HepG2 (cell line): Measurements from ENCODE around the gene PLA2G4F.

Experiments used
- BHLHE40 ChIP-seq: IDR thresholded peaks from 2 replicates; pipeline ENCODE4 v1.6.1; 2011; ENCODE audit warnings: low read length, improper control_type of control experiment
- CREM ChIP-seq, 2 experiments: sonication (generic) in 1 of 2; formaldehyde crosslinking in 1 of 2; IDR thresholded peaks; 2 replicates each; pipeline versions ENCODE4 v1.4.0 to v1.6.1; 2016 to 2020; ENCODE audit warnings: antibody characterized with exemption in 1 of 2, mild to moderate bottlenecking in 1 of 2, missing genetic modification reagents in 1 of 2
- EEA1 ChIP-seq: sonication (generic); formaldehyde crosslinking; IDR thresholded peaks from 2 replicates; pipeline ENCODE4 v1.5.1; 2020; ENCODE audit warnings: mild to moderate bottlenecking, missing genetic modification reagents, borderline replicate concordance
- PCBP1 ChIP-seq: fragments of 200-400 bp; formaldehyde crosslinking; IDR thresholded peaks from 2 replicates; pipeline ENCODE4 v1.6.1; 2017; ENCODE audit warnings: mild to moderate bottlenecking, low read depth, low read length, borderline replicate concordance
- XBP1 ChIP-seq: sonication (generic); formaldehyde crosslinking; IDR thresholded peaks from 2 replicates; pipeline ENCODE4 v1.5.0; 2020; ENCODE audit warnings: missing genetic modification reagents
- XRCC5 ChIP-seq: fragments of 200-400 bp; formaldehyde crosslinking; optimal IDR thresholded peaks from 2 replicates; pipeline ENCODE3; 2017; ENCODE audit warnings: mild to moderate bottlenecking, low read length
- ZNF121 ChIP-seq: sonication (generic); formaldehyde crosslinking; IDR thresholded peaks from 2 replicates; pipeline ENCODE4 v1.5.0; 2020; ENCODE audit warnings: mild to moderate bottlenecking, missing genetic modification reagents
- ZNF501 ChIP-seq: sonication (generic); formaldehyde crosslinking; IDR thresholded peaks from 2 replicates; pipeline ENCODE4 v1.5.1; 2020; ENCODE audit warnings: mild to moderate bottlenecking, moderate library complexity, missing genetic modification reagents
- TF ChIP-seq, protein P1 (sequence below): conservative IDR thresholded peaks from 2 replicates; pipeline ENCODE4 v1.6.1; 2018; ENCODE audit warnings: missing genetic modification reagents
- TF ChIP-seq, protein P2 (sequence below): sonication (generic); formaldehyde crosslinking; conservative IDR thresholded peaks from 2 replicates; pipeline ENCODE4 v1.5.0; 2020; ENCODE audit warnings: missing genetic modification reagents
- TF ChIP-seq, protein P3 (sequence below): sonication (generic); formaldehyde crosslinking; IDR thresholded peaks from 2 replicates; pipeline ENCODE4 v1.5.0; 2020; ENCODE audit warnings: mild to moderate bottlenecking, missing genetic modification reagents, moderate library complexity

DNA sequence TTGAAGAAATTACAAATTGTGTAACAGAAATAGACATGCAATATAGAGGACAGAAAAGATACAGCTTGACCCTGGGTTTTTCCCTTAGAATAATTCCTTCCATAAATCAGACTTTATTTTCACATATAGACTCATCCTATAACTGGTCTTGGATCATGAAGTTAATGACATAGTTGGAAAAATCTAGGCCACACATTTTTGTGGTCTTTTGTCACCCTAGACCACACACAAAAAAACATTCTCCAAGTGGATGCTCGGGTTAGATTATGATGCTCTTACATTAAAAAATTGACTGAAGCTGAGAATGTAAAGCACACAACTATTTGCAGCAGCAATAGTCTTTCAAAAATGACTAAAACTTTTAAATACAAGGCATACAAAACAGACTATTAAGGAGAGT, 54.6 kb downstream of the PLA2G4F start:
- TF ChIP-seq XRCC5 (no peak), BHLHE40 (no peak), CREM (IDR thresholded peaks at IDR 0.05) (no peak), CREM (CRISPR knock-in tag; IDR thresholded peaks at IDR 0.05) (no peak), ZNF121 (CRISPR knock-in tag) (no peak), EEA1 (no peak), ZNF501 (CRISPR knock-in tag) (no peak), PCBP1 (no peak), XBP1 (CRISPR knock-in tag) (no peak)
- TF ChIP-seq, protein P1, sequence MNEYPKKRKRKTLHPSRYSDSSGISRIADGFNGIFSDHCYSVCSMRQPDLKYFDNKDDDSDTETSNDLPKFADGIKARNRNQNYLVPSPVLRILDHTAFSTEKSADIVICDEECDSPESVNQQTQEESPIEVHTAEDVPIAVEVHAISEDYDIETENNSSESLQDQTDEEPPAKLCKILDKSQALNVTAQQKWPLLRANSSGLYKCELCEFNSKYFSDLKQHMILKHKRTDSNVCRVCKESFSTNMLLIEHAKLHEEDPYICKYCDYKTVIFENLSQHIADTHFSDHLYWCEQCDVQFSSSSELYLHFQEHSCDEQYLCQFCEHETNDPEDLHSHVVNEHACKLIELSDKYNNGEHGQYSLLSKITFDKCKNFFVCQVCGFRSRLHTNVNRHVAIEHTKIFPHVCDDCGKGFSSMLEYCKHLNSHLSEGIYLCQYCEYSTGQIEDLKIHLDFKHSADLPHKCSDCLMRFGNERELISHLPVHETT, result no peak
- TF ChIP-seq, protein P2, sequence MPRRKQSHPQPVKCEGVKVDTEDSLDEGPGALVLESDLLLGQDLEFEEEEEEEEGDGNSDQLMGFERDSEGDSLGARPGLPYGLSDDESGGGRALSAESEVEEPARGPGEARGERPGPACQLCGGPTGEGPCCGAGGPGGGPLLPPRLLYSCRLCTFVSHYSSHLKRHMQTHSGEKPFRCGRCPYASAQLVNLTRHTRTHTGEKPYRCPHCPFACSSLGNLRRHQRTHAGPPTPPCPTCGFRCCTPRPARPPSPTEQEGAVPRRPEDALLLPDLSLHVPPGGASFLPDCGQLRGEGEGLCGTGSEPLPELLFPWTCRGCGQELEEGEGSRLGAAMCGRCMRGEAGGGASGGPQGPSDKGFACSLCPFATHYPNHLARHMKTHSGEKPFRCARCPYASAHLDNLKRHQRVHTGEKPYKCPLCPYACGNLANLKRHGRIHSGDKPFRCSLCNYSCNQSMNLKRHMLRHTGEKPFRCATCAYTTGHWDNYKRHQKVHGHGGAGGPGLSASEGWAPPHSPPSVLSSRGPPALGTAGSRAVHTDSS (CRISPR knock-in tag), result no peak
- TF ChIP-seq, protein P3, sequence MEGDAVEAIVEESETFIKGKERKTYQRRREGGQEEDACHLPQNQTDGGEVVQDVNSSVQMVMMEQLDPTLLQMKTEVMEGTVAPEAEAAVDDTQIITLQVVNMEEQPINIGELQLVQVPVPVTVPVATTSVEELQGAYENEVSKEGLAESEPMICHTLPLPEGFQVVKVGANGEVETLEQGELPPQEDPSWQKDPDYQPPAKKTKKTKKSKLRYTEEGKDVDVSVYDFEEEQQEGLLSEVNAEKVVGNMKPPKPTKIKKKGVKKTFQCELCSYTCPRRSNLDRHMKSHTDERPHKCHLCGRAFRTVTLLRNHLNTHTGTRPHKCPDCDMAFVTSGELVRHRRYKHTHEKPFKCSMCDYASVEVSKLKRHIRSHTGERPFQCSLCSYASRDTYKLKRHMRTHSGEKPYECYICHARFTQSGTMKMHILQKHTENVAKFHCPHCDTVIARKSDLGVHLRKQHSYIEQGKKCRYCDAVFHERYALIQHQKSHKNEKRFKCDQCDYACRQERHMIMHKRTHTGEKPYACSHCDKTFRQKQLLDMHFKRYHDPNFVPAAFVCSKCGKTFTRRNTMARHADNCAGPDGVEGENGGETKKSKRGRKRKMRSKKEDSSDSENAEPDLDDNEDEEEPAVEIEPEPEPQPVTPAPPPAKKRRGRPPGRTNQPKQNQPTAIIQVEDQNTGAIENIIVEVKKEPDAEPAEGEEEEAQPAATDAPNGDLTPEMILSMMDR (CRISPR knock-in tag), result no peak
